Keratinocyte (primary cell): ENCODE results near the gene CPPED1. TPM values are rescaled to one million over a fixed set of nuclear protein-coding genes. Genes with fewer than 3 reads are reported as not detected.

Source experiments
- DNase-seq: peaks from one replicate; pipeline ENCODE4 v3.0.0-alpha.2; 2011; ENCODE audit warnings: low read depth, missing footprints, low spot score
- FAIRE-seq: peaks from 2 replicates; lab custom pipeline; 2011; peaks lifted over from hg19 to GRCh38; lab: Jason Lieb, UNC
- H2AFZ ChIP-seq: 2 replicates; pipeline ENCODE4 v1.6.0; 2012; ENCODE audit warnings: low read length, control low read depth, inconsistent platforms; ENCODE audit not compliant: control insufficient read depth
- H3K27ac ChIP-seq: 2 replicates; pipeline ENCODE4 v1.5.1; 2011; ENCODE audit warnings: low read length; ENCODE audit not compliant: control insufficient read depth, insufficient read depth
- H3K27me3 ChIP-seq: 3 replicates; pipeline ENCODE4 v1.6.0; 2011; ENCODE audit warnings: low read length; ENCODE audit not compliant: control insufficient read depth, insufficient read depth; ENCODE audit errors: extremely low read depth
- H3K36me3 ChIP-seq, 2 experiments: 2 replicates in 1 of 2; 3 replicates in 1 of 2; pipeline ENCODE4 v1.5.1; 2011; ENCODE audit warnings: low read length in 2 of 2, mild to moderate bottlenecking in 1 of 2; ENCODE audit not compliant: control insufficient read depth in 2 of 2, insufficient read depth in 2 of 2; ENCODE audit errors: extremely low read depth in 1 of 2
- H3K4me1 ChIP-seq: 3 replicates; pipeline ENCODE4 v1.5.1; 2011; ENCODE audit warnings: low read length; ENCODE audit not compliant: control insufficient read depth, insufficient read depth; ENCODE audit errors: extremely low read depth
- H3K4me2 ChIP-seq: 3 replicates; pipeline ENCODE4 v1.6.0; 2011; ENCODE audit warnings: low read depth, low read length; ENCODE audit not compliant: control insufficient read depth, insufficient read depth; ENCODE audit errors: extremely low read depth
- H3K4me3 ChIP-seq, 3 experiments: fragments of 200-600 bp in 1 of 3; sonication (generic) in 1 of 3; 2 replicates in 2 of 3; 3 replicates in 1 of 3; pipeline ENCODE4 v1.5.1; 2011 to 2016; ENCODE audit warnings: low read length in 3 of 3, mild to moderate bottlenecking in 3 of 3, control low read depth in 2 of 3, inconsistent platforms in 1 of 3, low read depth in 1 of 3, mixed read lengths in 1 of 3, mixed run types in 1 of 3, moderate library complexity in 1 of 3; ENCODE audit not compliant: control insufficient read depth in 2 of 3, insufficient read depth in 2 of 3; ENCODE audit errors: extremely low read depth in 1 of 3
- H3K79me2 ChIP-seq: 2 replicates; pipeline ENCODE4 v1.6.0; 2012; ENCODE audit warnings: low read length; ENCODE audit not compliant: control insufficient read depth, insufficient read depth
- H3K9ac ChIP-seq: 3 replicates; pipeline ENCODE4 v1.6.0; 2011; ENCODE audit warnings: low read length; ENCODE audit not compliant: control insufficient read depth, insufficient read depth; ENCODE audit errors: extremely low read depth
- H3K9me1 ChIP-seq: 3 replicates; pipeline ENCODE4 v1.6.0; 2011; ENCODE audit warnings: low read length; ENCODE audit not compliant: control insufficient read depth, insufficient read depth; ENCODE audit errors: extremely low read depth
- H3K9me3 ChIP-seq: 2 replicates; pipeline ENCODE4 v1.5.1; 2012; ENCODE audit warnings: low read depth, low read length; ENCODE audit not compliant: control insufficient read depth
- H4K20me1 ChIP-seq: 3 replicates; pipeline ENCODE4 v1.6.0; 2011; ENCODE audit warnings: low read length; ENCODE audit not compliant: control insufficient read depth, insufficient read depth; ENCODE audit errors: extremely low read depth
- EZH2 ChIP-seq: IDR thresholded peaks from one replicate; pipeline ENCODE4 v1.6.1; 2012; ENCODE audit warnings: inconsistent platforms, mild to moderate bottlenecking, low read length, moderate library complexity
- dilution Hi-C: fragments of 300-500 bp; cut with MboI; formaldehyde crosslinking; loops from one replicate; pipeline ENCODE4 v1.7.0; 2020; ENCODE audit warnings: low sequenced_read_pairs; ENCODE audit not compliant: extremely low pct_ligation_motif_present
- polyA plus RNA-seq, 5 experiments: library from polyadenylated mRNA; depleted of rRNA in 3 of 5; stranded (reverse) in 3 of 5; stranded (forward) in 1 of 5; unstranded in 1 of 5; fragments of >200 nt; gene quantifications; 1 replicate in 1 of 5; 2 replicates in 3 of 5; 3 replicates in 1 of 5; pipeline versions ENCODE4 v1.2.1 to v1.2.3, GENCODE V29; 2011 to 2012; ENCODE audit warnings: missing spikeins in 2 of 5, low read depth in 1 of 5, low replicate concordance in 1 of 5
- TF ChIP-seq, protein P1 (sequence below), 3 experiments: IDR thresholded peaks in 1 of 3; conservative IDR thresholded peaks in 1 of 3; optimal IDR thresholded peaks in 1 of 3; 2 replicates in 2 of 3; 3 replicates in 1 of 3; pipeline versions ENCODE3 to v1.5.1; 2011; ENCODE audit warnings: low read length in 3 of 3, mild to moderate bottlenecking in 3 of 3, moderate library complexity in 2 of 3, control low read depth in 1 of 3, inconsistent platforms in 1 of 3; ENCODE audit not compliant: insufficient read depth in 2 of 3; ENCODE audit errors: extremely low read depth in 1 of 3

CPPED1 gene
- polyA plus RNA-seq, 1 donor (not counting 4 experiments of a cell fraction or from before 2014, with no cell fraction given) = 14.4 TPM

DNA sequence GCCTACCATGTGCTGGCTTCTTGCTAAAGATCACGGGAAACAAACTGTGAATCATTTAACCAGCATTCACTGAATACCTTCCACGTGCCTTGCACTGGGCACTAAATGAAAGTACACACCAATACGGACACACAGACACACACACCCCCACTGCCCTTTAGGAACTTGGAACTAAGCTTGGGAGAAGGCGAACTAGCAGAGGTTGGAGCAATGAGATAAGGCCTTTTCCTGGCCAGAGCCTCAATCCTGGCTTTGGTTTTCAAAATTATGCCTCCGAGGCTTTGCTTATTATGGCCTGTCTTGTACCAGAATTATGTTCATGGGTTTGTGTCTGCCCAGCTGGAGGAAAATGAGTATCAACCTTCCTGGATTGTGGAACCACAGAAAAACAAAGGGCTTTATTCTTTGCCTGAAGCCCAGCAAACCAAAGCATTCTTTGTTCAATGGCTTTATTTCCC, 32.3 kb downstream of the CPPED1 start:
- FAIRE-seq = no peak
- H3K4me3 ChIP-seq = no peak overlapping the region
- H3K9ac ChIP-seq = no peak overlapping the region
- H3K36me3 ChIP-seq = no peaks in the 10 kb centered on the region
- H3K9me3 ChIP-seq = no peaks in the 10 kb centered on the region
- H3K4me2 ChIP-seq = no peak overlapping the region
- H2AFZ ChIP-seq = no peak overlapping the region
- H4K20me1 ChIP-seq = no peaks in the 10 kb centered on the region
- dilution Hi-C loops = no loop called here
- no peaks in the 10 kb centered on the region for H3K9me1 ChIP-seq
- no peak for TF ChIP-seq EZH2
- TF ChIP-seq, protein P1, sequence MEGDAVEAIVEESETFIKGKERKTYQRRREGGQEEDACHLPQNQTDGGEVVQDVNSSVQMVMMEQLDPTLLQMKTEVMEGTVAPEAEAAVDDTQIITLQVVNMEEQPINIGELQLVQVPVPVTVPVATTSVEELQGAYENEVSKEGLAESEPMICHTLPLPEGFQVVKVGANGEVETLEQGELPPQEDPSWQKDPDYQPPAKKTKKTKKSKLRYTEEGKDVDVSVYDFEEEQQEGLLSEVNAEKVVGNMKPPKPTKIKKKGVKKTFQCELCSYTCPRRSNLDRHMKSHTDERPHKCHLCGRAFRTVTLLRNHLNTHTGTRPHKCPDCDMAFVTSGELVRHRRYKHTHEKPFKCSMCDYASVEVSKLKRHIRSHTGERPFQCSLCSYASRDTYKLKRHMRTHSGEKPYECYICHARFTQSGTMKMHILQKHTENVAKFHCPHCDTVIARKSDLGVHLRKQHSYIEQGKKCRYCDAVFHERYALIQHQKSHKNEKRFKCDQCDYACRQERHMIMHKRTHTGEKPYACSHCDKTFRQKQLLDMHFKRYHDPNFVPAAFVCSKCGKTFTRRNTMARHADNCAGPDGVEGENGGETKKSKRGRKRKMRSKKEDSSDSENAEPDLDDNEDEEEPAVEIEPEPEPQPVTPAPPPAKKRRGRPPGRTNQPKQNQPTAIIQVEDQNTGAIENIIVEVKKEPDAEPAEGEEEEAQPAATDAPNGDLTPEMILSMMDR (optimal IDR thresholded peaks at IDR 0.05 in 1 of 3, IDR thresholded peaks at IDR 0.05 in 1 of 3, conservative IDR thresholded peaks at IDR 0.05 in 1 of 3; ENCODE audit: extremely low read depth in 1 of 3, insufficient read depth in 2 of 3, low read length in 3 of 3) = no peak
- no peak for DNase-seq
- H3K27ac ChIP-seq = no peak overlapping the region
- no peaks in the 10 kb centered on the region for H3K79me2 ChIP-seq
- no peaks in the 10 kb centered on the region for H3K4me1 ChIP-seq
- no peaks in the 10 kb centered on the region for H3K27me3 ChIP-seq

GRCh38 chr16:12769525-12769924, 34.2 kb downstream of the CPPED1 start:
- no peaks in the 10 kb centered on the region for H3K36me3 ChIP-seq
- H3K79me2 ChIP-seq = no peaks in the 10 kb centered on the region
- no peaks in the 10 kb centered on the region for H3K9me3 ChIP-seq
- FAIRE-seq = no peak
- H3K9me1 ChIP-seq = no peaks in the 10 kb centered on the region
- dilution Hi-C loops = no loop called here
- H3K4me3 ChIP-seq = no peak overlapping the region
- H3K27me3 ChIP-seq = no peaks in the 10 kb centered on the region
- H4K20me1 ChIP-seq = no peaks in the 10 kb centered on the region
- H3K9ac ChIP-seq = no peak overlapping the region
- no peak overlapping the region for H2AFZ ChIP-seq
- no peak overlapping the region for H3K4me2 ChIP-seq
- no peak for DNase-seq
- no peak overlapping the region for H3K27ac ChIP-seq
- H3K4me1 ChIP-seq = no peaks in the 10 kb centered on the region
- TF ChIP-seq, protein P1 (optimal IDR thresholded peaks at IDR 0.05 in 1 of 3, IDR thresholded peaks at IDR 0.05 in 1 of 3, conservative IDR thresholded peaks at IDR 0.05 in 1 of 3; ENCODE audit: extremely low read depth in 1 of 3, insufficient read depth in 2 of 3, low read length in 3 of 3) = no peak
- no peak for TF ChIP-seq EZH2
